GM13976 (cell line): ENCODE measurements around the gene CRIP1.

Source experiments
- DNase-seq: peaks from one replicate; pipeline ENCODE4 v3.0.0; 2012; ENCODE audit warnings: low spot score
- in situ Hi-C: fragments of 300-500 bp; cut with MboI; formaldehyde crosslinking; loops from one replicate; pipeline ENCODE4 v1.12.0; 2022; ENCODE audit warnings: low sequenced_read_pairs, mixed read lengths, inconsistent platforms; ENCODE audit not compliant: unreplicated experiment
- TF ChIP-seq, protein P1 (sequence below): IDR thresholded peaks from 2 replicates; pipeline ENCODE4 v1.5.1; 2012; ENCODE audit warnings: borderline replicate concordance, mild to moderate bottlenecking; ENCODE audit not compliant: insufficient read depth; ENCODE audit errors: extremely low read depth, missing control alignments, control extremely low read depth

Gene CRIP1, protein sequence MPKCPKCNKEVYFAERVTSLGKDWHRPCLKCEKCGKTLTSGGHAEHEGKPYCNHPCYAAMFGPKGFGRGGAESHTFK

DNA sequence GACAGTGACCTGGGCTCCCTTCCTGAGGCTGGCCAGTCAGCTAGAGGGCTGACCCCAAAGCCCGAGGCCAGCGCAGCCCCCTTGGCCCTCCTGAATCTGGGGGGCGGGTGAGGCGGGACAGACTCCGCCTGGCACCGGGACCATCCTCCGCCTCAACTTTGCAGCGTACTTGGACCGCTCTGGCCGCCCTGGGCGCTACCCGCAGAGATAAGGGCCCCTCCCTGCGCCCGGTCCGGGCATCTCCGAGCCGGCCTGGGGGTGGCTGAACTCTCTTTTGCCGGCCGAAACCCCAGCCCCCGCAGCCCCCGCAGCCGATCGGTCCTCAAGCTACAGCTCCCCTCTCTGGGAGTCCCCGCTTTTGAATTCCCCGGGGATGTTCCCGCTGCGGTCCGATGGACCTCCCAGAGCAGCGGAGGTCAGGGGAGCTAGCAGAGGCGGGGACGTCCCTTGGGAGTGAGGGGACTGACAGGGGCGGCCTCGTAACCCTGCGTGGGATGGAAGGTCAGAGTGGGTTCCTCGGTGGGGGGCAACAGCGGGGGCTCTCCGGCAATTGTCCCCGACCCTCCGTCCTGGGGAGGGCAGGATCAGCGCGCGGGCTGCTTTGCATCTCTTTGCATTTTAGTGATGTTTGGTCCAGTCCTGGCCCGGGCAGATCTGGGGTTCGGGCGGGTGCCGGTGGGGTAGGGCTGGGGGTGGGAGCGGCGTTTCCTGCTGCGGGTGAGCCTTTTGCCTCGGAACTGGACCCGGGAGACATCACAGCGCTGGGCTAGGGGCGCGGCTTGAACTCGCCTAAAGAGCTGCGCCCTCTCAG, at the start of gene CRIP1:
Gene CRIP1 (plus strand): TSS at position 724 of the 811 bp plus-strand sequence. CDS start 374 bp downstream, outside the sequence.
- TF ChIP-seq, protein P1, sequence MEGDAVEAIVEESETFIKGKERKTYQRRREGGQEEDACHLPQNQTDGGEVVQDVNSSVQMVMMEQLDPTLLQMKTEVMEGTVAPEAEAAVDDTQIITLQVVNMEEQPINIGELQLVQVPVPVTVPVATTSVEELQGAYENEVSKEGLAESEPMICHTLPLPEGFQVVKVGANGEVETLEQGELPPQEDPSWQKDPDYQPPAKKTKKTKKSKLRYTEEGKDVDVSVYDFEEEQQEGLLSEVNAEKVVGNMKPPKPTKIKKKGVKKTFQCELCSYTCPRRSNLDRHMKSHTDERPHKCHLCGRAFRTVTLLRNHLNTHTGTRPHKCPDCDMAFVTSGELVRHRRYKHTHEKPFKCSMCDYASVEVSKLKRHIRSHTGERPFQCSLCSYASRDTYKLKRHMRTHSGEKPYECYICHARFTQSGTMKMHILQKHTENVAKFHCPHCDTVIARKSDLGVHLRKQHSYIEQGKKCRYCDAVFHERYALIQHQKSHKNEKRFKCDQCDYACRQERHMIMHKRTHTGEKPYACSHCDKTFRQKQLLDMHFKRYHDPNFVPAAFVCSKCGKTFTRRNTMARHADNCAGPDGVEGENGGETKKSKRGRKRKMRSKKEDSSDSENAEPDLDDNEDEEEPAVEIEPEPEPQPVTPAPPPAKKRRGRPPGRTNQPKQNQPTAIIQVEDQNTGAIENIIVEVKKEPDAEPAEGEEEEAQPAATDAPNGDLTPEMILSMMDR, result no peak
- in situ Hi-C loops, result loop anchor here (10.0 kb wide), 1 partner anchor 112 kb away; no protein-coding TSS in a partner anchor
- DNase-seq, result no peak

DNA sequence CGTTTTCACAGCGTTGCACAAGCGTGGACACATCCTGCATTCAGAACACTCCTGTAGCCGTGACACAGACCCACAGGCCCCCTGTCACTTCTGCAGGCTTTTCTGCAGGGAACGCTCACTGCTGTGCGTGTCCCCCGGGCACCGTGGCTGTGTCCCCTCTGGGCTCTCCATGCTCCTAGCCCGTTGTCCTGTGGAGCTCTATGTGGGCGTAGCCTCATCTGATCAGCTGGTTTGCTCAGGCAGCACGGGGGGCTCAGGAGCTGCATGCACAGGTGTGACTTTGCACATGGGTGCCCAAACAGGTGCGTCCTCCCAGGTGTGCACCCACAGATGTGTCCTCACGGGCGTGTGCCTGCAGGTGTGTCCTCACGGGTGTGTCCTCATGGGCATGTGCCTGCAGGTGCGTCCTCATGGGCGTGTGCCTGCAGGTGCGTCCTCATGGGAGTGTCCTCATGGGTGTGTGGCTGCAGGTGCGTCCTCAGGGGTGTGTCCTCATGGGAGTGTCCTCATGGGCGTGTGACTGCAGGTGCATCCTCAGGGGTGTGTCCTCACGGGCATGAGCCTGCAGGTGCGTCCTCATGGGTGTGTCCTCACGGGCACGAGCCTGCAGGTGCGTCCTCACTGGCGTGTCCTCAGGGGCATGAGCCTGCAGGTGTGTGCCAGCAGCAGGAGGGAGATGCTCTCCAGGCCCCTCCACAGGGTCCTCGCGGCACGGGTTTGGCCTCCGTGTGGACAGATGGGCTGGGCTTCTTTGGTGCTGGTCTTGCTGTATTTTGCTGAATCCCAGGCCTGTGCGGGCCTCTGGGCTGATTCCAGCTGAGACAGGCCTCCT, 49.6 kb upstream of the CRIP1 start:
- in situ Hi-C loops, result no loop called here
- no peak for DNase-seq
- TF ChIP-seq, protein P1, result no peak

DNA sequence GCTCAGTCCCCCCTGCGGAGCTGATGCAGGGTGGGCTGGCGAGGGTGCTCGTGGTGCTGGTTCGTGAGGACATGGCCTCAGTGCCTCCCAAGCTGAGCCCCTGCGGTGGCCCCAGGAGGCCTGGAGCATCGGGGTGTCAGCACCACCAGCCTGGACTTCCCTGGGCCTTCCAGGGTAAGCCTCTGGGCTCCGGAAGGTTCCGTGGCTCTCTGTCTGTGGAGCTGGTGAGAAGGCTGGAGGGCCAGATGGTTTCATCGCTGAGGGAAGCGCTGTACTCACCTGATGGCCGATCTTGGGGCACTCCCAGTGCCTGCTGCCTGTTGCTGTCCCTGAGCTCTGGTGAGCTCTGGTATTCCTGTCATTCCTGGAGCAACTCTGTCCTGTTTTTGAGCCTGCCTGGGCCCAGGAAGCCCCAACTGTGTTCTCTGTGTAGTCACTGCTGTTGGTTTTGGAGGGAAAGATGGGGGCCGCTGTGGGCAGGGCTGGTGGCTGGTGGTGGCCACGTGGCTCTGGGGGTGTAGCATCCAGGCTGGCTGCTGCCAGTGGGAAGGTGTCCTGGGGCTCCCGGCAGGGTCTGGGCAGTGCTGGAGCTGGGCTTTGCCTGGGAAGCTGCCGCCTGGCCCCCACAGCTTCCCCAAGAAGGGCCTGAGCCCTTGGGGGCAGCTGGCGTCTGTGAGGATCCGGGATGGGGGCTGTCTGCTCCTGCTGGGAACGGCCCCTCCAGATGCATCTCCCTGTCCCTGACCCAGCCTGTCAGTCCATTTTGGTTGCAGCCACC, 48.8 kb upstream of the CRIP1 start:
- TF ChIP-seq, protein P1, result no peak
- no peak for DNase-seq
- in situ Hi-C loops, result no loop called here

DNA sequence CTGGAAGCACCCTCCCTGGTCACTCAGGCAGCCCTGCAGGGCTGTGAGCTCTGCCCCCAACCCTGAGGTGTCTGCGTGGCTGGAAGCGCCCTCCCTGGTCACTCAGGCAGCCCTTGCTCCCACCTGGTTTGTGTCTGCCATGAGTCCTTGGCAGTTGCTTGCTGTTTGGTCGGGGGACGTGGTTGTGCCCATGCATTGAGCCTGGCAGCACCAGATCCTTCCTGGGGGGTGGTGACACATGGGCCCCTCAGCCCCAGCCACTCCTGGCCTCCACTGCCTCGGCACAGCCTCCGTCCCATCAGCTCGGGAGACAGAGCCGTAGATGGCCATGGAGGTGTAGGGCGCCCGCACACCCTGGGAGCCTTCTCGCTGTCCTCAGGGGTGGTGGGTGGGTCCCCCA, 47.5 kb upstream of the CRIP1 start:
- no peak for DNase-seq
- TF ChIP-seq, protein P1, result no peak
- in situ Hi-C loops, result no loop called here

DNA sequence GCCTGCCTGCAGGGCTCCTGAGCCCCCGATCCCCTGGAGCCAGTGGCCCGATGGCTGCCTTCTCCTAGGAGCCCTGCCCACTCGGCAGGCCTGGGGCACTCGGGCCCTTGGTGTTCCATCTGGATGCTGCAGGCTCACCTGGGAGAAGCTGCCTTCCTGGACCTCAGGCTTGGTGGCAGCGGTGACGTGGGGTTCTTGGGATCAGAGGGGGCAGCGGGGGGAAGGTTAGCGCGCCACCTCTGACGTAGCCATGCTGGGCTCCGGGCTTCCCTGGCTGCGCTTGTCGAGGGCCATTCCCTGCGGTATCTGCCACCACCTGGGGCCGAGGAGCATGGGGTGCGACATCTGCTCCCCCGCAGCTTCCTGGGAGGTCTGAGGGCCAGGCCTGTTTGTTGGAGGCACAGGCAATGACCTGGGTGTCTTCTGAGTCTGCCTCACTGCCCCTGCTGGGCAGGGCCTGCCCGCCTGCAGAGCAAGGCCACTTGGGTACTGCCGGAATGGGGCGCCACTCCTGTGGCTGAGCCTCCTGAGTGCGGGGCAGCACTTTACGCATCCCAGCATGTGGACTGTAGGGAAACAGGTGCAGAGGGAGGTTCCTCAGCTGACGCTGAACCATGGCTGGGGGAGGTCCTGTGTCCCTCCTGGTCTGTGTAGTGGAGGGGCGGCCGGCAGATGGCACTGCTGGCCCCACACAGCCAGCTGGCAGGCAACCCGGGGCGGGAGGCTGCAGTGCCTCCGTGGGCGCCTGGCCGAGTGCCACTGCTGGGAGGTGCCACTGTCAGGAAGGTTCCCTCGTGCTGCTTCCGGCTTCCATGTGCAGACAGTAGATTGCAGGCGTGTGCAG, 46.8 kb upstream of the CRIP1 start:
- no peak for DNase-seq

More for the DNA sequence above, 46.8 kb upstream of the CRIP1 start:
- in situ Hi-C loops, result no loop called here
- TF ChIP-seq, protein P1, result no peak
